ENCODE data around the gene MMP11. TPM values are rescaled to one million over a fixed set of nuclear protein-coding genes. Genes with fewer than 3 reads are reported as not detected.

The MMP11 gene
- total and polyA plus RNA-seq, 2 of the 13 experiments (the other 11 are each of a cell fraction or from before 2014, with no cell fraction given): 8.9 to 28.6 TPM

GRCh38 chr22:23774114-23774921 lies 1.7 kb downstream of the MMP11 start (continued):
- TF ChIP-seq ZBTB10 (CRISPR knock-in tag; IDR thresholded peaks at IDR 0.05; ENCODE audit: borderline replicate concordance) (no peak; the same call in 1 of the 2 replicates), HMG20A (CRISPR knock-in tag; IDR thresholded peaks at IDR 0.05; ENCODE audit: borderline replicate concordance) (peak; percentile 69), ZFX (CRISPR knock-in tag; IDR thresholded peaks at IDR 0.05; ENCODE audit: low read depth) (no peak; the same call in 1 of the 2 replicates), ATF3 (CRISPR knock-in tag; IDR thresholded peaks at IDR 0.05) (no peak), SALL1 (CRISPR knock-in tag; IDR thresholded peaks at IDR 0.05) (peak; percentile 92), CSRNP2 (CRISPR knock-in tag; conservative IDR thresholded peaks at IDR 0.05; ENCODE audit: low read depth) (no peak), HHEX (CRISPR knock-in tag; IDR thresholded peaks at IDR 0.05) (peak; percentile 72; the same call in 1 of the 2 replicates), KAT2B (IDR thresholded peaks at IDR 0.05; ENCODE audit: borderline replicate concordance, low read depth, low read length) (no peak), MAFK (conservative IDR thresholded peaks at IDR 0.05 in 1 of 2, IDR thresholded peaks at IDR 0.05 in 1 of 2; ENCODE audit: low read length in 2 of 2) (no peak), ZNF589 (CRISPR knock-in tag; conservative IDR thresholded peaks at IDR 0.05) (no peak), NR3C1 (CRISPR knock-in tag; IDR thresholded peaks at IDR 0.05) (no peak), SMAD9 (CRISPR knock-in tag; IDR thresholded peaks at IDR 0.05) (no peak), TFAP4 (IDR thresholded peaks at IDR 0.05; ENCODE audit: borderline replicate concordance, low read depth) (peak; percentile 79; the same call in 1 of the 2 replicates), ZNF615 (CRISPR knock-in tag; IDR thresholded peaks at IDR 0.05; ENCODE audit: borderline replicate concordance) (no peak), ZNF207 (IDR thresholded peaks at IDR 0.05; ENCODE audit: borderline replicate concordance) (no peak), PTBP1 (IDR thresholded peaks at IDR 0.05; ENCODE audit: low read depth, low read length, poor library complexity, severe bottlenecking) (no peak), ZFP36L2 (CRISPR knock-in tag; IDR thresholded peaks at IDR 0.05) (no peak), HOXA9 (CRISPR knock-in tag; IDR thresholded peaks at IDR 0.05; ENCODE audit: borderline replicate concordance) (no peak), KDM6A (CRISPR knock-in tag; IDR thresholded peaks at IDR 0.05; ENCODE audit: low read depth) (peak; percentile 76), ZNF484 (CRISPR knock-in tag; IDR thresholded peaks at IDR 0.05; ENCODE audit: borderline replicate concordance, low read depth) (no peak), ZNF33A (CRISPR knock-in tag; IDR thresholded peaks at IDR 0.05; ENCODE audit: borderline replicate concordance) (no peak), ZNF629 (CRISPR knock-in tag; conservative IDR thresholded peaks at IDR 0.05) (peak; percentile 80), GATAD2A (CRISPR knock-in tag; IDR thresholded peaks at IDR 0.05) (peak; percentile 90), NFE2L2 (IDR thresholded peaks at IDR 0.05; ENCODE audit: low read length) (no peak), ZMYM3 (CRISPR knock-in tag; IDR thresholded peaks at IDR 0.05) (peak; percentile 48; the same call in 1 of the 2 replicates), ADNP (CRISPR knock-in tag; IDR thresholded peaks at IDR 0.05) (no peak), REXO4 (CRISPR knock-in tag; IDR thresholded peaks at IDR 0.05; ENCODE audit: borderline replicate concordance) (no peak)
